ENCODE results near the gene TBL1Y.

TBL1Y gene

GRCh38 chrY:6967736-6968135 lies 57.2 kb downstream of the TBL1Y start:
- TF ChIP-seq TAF1 (IDR thresholded peaks at IDR 0.05; ENCODE audit: low read depth, low read length) (no peak), POU2F2 (IDR thresholded peaks at IDR 0.05; ENCODE audit: low read depth, low read length) (no peak), SPI1 (IDR thresholded peaks at IDR 0.05; ENCODE audit: low read depth, low read length) (no peak), POLR2A (IDR thresholded peaks at IDR 0.05; ENCODE audit: low read depth, low read length) (no peak), POLR2AphosphoS5 (IDR thresholded peaks at IDR 0.05; ENCODE audit: low read depth, low read length) (no peak), PAX5 (IDR thresholded peaks at IDR 0.05; ENCODE audit: insufficient read depth, low read length, severe bottlenecking) (no peak)
- DNase-seq (ENCODE audit: insufficient read length, low spot score), result no peak
- no peak for FAIRE-seq

DNA sequence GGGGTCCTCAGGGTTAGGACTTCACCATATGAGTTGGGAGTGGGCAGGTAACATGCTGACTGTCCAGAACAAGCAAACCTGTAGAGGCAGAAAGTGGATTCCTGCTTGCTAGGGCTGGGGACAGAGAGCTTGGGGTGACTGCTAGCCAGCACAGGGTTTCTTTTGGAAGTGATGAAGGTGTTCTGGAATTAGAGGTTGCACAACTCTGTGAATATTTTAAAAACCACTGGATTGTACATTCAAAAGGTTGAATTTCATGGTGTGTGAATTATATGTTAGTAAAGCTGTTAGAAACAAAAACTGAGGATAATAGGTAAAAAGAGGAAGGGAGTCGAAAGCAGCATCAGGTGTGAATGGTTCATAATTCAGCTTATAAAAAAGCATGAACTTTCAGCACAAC lies 57.7 kb downstream of the TBL1Y start:
- DNase-seq (ENCODE audit: insufficient read length, low spot score), result no peak
- no peak for FAIRE-seq
- TF ChIP-seq POLR2AphosphoS5 (IDR thresholded peaks at IDR 0.05; ENCODE audit: low read depth, low read length), result no peak
- no peak for TF ChIP-seq TAF1 (IDR thresholded peaks at IDR 0.05; ENCODE audit: low read depth, low read length)
- TF ChIP-seq POLR2A (IDR thresholded peaks at IDR 0.05; ENCODE audit: low read depth, low read length), result no peak
- TF ChIP-seq POU2F2 (IDR thresholded peaks at IDR 0.05; ENCODE audit: low read depth, low read length), result no peak
- TF ChIP-seq PAX5 (IDR thresholded peaks at IDR 0.05; ENCODE audit: insufficient read depth, low read length, severe bottlenecking), result no peak

DNA sequence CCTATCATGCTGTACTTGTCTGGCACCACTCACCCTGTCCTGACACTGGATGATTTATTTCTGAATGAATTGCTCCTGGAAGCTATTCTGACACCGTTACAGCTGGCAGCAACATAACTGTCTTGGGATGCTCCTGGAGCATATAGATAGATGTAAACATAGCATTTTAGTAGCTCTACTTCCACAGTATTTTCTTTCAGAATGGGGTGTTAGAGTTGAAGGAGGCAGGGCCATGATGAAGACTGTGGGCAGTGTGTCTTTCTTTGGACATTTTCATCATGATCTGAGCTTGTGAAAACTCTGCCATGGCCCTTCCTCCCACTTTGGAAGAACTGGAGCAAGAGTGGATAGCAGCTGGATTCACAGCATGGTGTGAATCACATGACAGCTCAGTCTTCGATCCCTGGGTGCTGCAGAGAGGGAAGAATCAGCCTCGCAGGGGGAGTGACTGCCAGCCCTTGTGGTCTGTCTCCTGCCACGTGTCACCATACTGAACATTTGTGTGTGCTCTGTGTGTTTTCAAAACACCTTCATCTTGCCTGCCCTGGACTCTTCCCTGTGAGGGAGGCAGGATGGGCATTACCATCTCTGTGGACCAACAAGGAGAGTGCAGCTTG lies 61.9 kb downstream of the TBL1Y start:
- DNase-seq (ENCODE audit: insufficient read length, low spot score) (no peak), FAIRE-seq (no peak)
- TF ChIP-seq PAX5 (IDR thresholded peaks at IDR 0.05; ENCODE audit: insufficient read depth, low read length, severe bottlenecking) (no peak), SPI1 (IDR thresholded peaks at IDR 0.05; ENCODE audit: low read depth, low read length) (no peak), POLR2AphosphoS5 (IDR thresholded peaks at IDR 0.05; ENCODE audit: low read depth, low read length) (no peak), POU2F2 (IDR thresholded peaks at IDR 0.05; ENCODE audit: low read depth, low read length) (no peak), TAF1 (IDR thresholded peaks at IDR 0.05; ENCODE audit: low read depth, low read length) (no peak), POLR2A (IDR thresholded peaks at IDR 0.05; ENCODE audit: low read depth, low read length) (no peak)

GRCh38 chrY:6974971-6975370 lies 64.5 kb downstream of the TBL1Y start:
- FAIRE-seq, result no peak
- no peak for DNase-seq (ENCODE audit: insufficient read length, low spot score)
- no peak for TF ChIP-seq PAX5 (IDR thresholded peaks at IDR 0.05; ENCODE audit: insufficient read depth, low read length, severe bottlenecking)
- TF ChIP-seq POLR2AphosphoS5 (IDR thresholded peaks at IDR 0.05; ENCODE audit: low read depth, low read length), result no peak
- no peak for TF ChIP-seq POU2F2 (IDR thresholded peaks at IDR 0.05; ENCODE audit: low read depth, low read length)
- no peak for TF ChIP-seq SPI1 (IDR thresholded peaks at IDR 0.05; ENCODE audit: low read depth, low read length)
- TF ChIP-seq POLR2A (IDR thresholded peaks at IDR 0.05; ENCODE audit: low read depth, low read length), result no peak
- no peak for TF ChIP-seq TAF1 (IDR thresholded peaks at IDR 0.05; ENCODE audit: low read depth, low read length)

DNA sequence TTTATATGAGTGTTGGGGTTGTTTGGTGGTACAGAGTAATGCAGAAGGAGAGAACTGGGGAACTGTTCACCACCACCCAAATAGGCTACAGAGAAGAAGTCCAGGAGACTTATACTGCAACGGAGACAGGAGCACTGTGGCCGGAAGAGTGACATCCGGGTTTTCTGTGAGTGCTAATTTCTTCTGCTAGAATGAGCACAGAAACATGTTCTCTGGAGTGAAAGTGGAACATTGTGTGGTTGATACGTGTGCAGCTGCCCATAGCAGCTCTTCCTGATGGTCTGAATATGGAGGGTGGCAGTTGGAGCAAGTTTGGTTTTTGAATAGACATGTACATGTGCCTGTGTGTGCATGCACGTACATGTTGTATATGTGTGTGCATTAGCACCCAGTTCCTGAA lies 67.3 kb downstream of the TBL1Y start:
- TF ChIP-seq POU2F2 (IDR thresholded peaks at IDR 0.05; ENCODE audit: low read depth, low read length) (no peak), TAF1 (IDR thresholded peaks at IDR 0.05; ENCODE audit: low read depth, low read length) (no peak), POLR2AphosphoS5 (IDR thresholded peaks at IDR 0.05; ENCODE audit: low read depth, low read length) (no peak), PAX5 (IDR thresholded peaks at IDR 0.05; ENCODE audit: insufficient read depth, low read length, severe bottlenecking) (no peak), POLR2A (IDR thresholded peaks at IDR 0.05; ENCODE audit: low read depth, low read length) (no peak), SPI1 (IDR thresholded peaks at IDR 0.05; ENCODE audit: low read depth, low read length) (no peak)
- DNase-seq (ENCODE audit: insufficient read length, low spot score), result no peak
- no peak for FAIRE-seq

DNA sequence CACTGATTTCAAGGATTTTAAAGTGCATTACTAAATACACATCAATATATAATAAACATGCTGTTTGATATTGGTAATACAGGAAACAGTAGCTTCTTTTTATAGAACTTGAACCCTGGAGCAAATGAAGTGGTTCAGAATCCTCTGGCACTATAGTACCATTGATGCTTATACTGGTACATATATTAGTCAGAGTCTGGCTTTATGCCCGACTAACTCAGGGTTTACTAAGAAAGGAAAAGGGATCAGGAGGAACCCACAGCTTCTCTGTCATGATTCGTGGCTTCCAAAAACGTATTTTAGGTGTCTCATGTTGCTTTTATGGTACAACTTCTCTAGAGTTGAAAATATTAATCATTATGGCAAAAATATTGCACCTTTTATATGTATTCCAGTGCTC lies 72.7 kb downstream of the TBL1Y start:
- DNase-seq (ENCODE audit: insufficient read length, low spot score) (no peak), FAIRE-seq (no peak)
- no peak for TF ChIP-seq POU2F2 (IDR thresholded peaks at IDR 0.05; ENCODE audit: low read depth, low read length)
- no peak for TF ChIP-seq SPI1 (IDR thresholded peaks at IDR 0.05; ENCODE audit: low read depth, low read length)
- TF ChIP-seq POLR2AphosphoS5 (IDR thresholded peaks at IDR 0.05; ENCODE audit: low read depth, low read length), result no peak
- TF ChIP-seq TAF1 (IDR thresholded peaks at IDR 0.05; ENCODE audit: low read depth, low read length), result no peak
- TF ChIP-seq PAX5 (IDR thresholded peaks at IDR 0.05; ENCODE audit: insufficient read depth, low read length, severe bottlenecking), result no peak
- no peak for TF ChIP-seq POLR2A (IDR thresholded peaks at IDR 0.05; ENCODE audit: low read depth, low read length)

DNA sequence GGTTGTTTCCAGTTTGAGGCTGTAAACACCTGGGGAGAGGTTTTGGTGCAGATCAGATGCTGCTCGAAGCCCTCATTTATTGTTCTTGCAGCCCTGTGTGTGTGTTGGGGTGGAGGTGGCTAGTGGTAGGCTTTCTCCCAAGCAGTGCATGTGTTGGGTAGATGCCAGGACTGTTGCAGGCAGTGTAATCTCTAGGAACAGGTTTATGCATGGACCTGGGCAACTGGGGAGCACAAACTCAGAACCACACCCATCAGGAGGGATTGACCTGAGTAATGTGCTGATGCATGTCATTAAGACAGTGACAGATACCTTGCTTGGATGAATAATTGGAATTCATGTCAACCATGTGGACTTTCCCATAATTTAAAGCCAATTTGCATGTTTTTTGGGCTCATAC lies 77.3 kb downstream of the TBL1Y start:
- FAIRE-seq (no peak), DNase-seq (ENCODE audit: insufficient read length, low spot score) (no peak)
- TF ChIP-seq PAX5 (IDR thresholded peaks at IDR 0.05; ENCODE audit: insufficient read depth, low read length, severe bottlenecking) (no peak), POU2F2 (IDR thresholded peaks at IDR 0.05; ENCODE audit: low read depth, low read length) (no peak), POLR2AphosphoS5 (IDR thresholded peaks at IDR 0.05; ENCODE audit: low read depth, low read length) (no peak), TAF1 (IDR thresholded peaks at IDR 0.05; ENCODE audit: low read depth, low read length) (no peak), SPI1 (IDR thresholded peaks at IDR 0.05; ENCODE audit: low read depth, low read length) (no peak), POLR2A (IDR thresholded peaks at IDR 0.05; ENCODE audit: low read depth, low read length) (no peak)

GRCh38 chrY:6989886-6990620 lies 79.6 kb downstream of the TBL1Y start:
- DNase-seq (ENCODE audit: insufficient read length, low spot score) (no peak), FAIRE-seq (no peak)
- TF ChIP-seq POU2F2 (IDR thresholded peaks at IDR 0.05; ENCODE audit: low read depth, low read length) (no peak), TAF1 (IDR thresholded peaks at IDR 0.05; ENCODE audit: low read depth, low read length) (no peak), POLR2AphosphoS5 (IDR thresholded peaks at IDR 0.05; ENCODE audit: low read depth, low read length) (no peak), PAX5 (IDR thresholded peaks at IDR 0.05; ENCODE audit: insufficient read depth, low read length, severe bottlenecking) (no peak), POLR2A (IDR thresholded peaks at IDR 0.05; ENCODE audit: low read depth, low read length) (no peak), SPI1 (IDR thresholded peaks at IDR 0.05; ENCODE audit: low read depth, low read length) (no peak)

GRCh38 chrY:6992041-6992440 lies 81.5 kb downstream of the TBL1Y start:
- no peak for FAIRE-seq
- no peak for DNase-seq (ENCODE audit: insufficient read length, low spot score)
- no peak for TF ChIP-seq POLR2AphosphoS5 (IDR thresholded peaks at IDR 0.05; ENCODE audit: low read depth, low read length)
- TF ChIP-seq TAF1 (IDR thresholded peaks at IDR 0.05; ENCODE audit: low read depth, low read length), result no peak
- TF ChIP-seq POU2F2 (IDR thresholded peaks at IDR 0.05; ENCODE audit: low read depth, low read length), result no peak
- TF ChIP-seq PAX5 (IDR thresholded peaks at IDR 0.05; ENCODE audit: insufficient read depth, low read length, severe bottlenecking), result no peak
- no peak for TF ChIP-seq SPI1 (IDR thresholded peaks at IDR 0.05; ENCODE audit: low read depth, low read length)
- TF ChIP-seq POLR2A (IDR thresholded peaks at IDR 0.05; ENCODE audit: low read depth, low read length), result no peak

All from GM12891 (cell line).